ENCODE data around the gene PROSER3. TPM values are rescaled to one million over a fixed set of nuclear protein-coding genes. Genes with fewer than 3 reads are reported as not detected.

Gene PROSER3
- polyA plus RNA-seq, 1 experiment = 5.2 TPM

GRCh38 chr19:35713506-35713850 lies 44.5 kb upstream of the PROSER3 start:
- Histone ChIP-seq H3K27me3 (ENCODE audit: control insufficient read depth, insufficient read depth, low read length) (peaks cover 2% of the 10 kb centered on the region), H3K9me3 (ENCODE audit: control insufficient read depth, insufficient read depth, low read length) (no peaks in the 10 kb centered on the region; the same call in 1 of the 2 replicates), H3K4me3 (ENCODE audit: low read depth, low read length) (no peak overlapping the region), H3K27ac (ENCODE audit: low read depth, low read length) (no peak overlapping the region)
- CTCF ChIA-PET = no interaction called here
- no peak for DNase-seq (ENCODE audit: low read depth, low spot score)
- POLR2A ChIA-PET = no interaction called here
- no peak for TF ChIP-seq CTCF (IDR thresholded peaks at IDR 0.05; ENCODE audit: low read depth, low read length)

- no peak overlapping the region for H3K27ac ChIP-seq (ENCODE audit: low read depth, low read length)
- CTCF ChIA-PET = no interaction called here
- peaks cover 2% of the 10 kb centered on the region for H3K27me3 ChIP-seq (ENCODE audit: control insufficient read depth, insufficient read depth, low read length)
- TF ChIP-seq CTCF (IDR thresholded peaks at IDR 0.05; ENCODE audit: low read depth, low read length) = no peak
- POLR2A ChIA-PET = no interaction called here
- no peak for DNase-seq (ENCODE audit: low read depth, low spot score)
- H3K9me3 ChIP-seq (ENCODE audit: control insufficient read depth, insufficient read depth, low read length) = no peaks in the 10 kb centered on the region; the same call in 1 of the 2 replicates
- no peak overlapping the region for H3K4me3 ChIP-seq (ENCODE audit: low read depth, low read length)
These were observed 44.0 kb upstream of the PROSER3 start for GRCh38 chr19:35713904-35714495.

- no peak for DNase-seq (ENCODE audit: low read depth, low spot score)
- CTCF ChIA-PET = interaction anchor here (0.6 to 0.8 kb wide), 2 partner anchors 20 to 22 kb away, joined by 3 read pairs; no protein-coding TSS in a partner anchor
- TF ChIP-seq CTCF (IDR thresholded peaks at IDR 0.05; ENCODE audit: low read depth, low read length) = no peak
- Histone ChIP-seq H3K27ac (ENCODE audit: low read depth, low read length) (no peak overlapping the region), H3K9me3 (ENCODE audit: control insufficient read depth, insufficient read depth, low read length) (no peaks in the 10 kb centered on the region; the same call in 1 of the 2 replicates), H3K27me3 (ENCODE audit: control insufficient read depth, insufficient read depth, low read length) (peaks cover 2% of the 10 kb centered on the region), H3K4me3 (ENCODE audit: low read depth, low read length) (no peak overlapping the region)
- POLR2A ChIA-PET = no interaction called here
These were observed 43.2 kb upstream of the PROSER3 start for GRCh38 chr19:35714601-35715354.

GRCh38 chr19:35715355-35715809 lies 42.6 kb upstream of the PROSER3 start:
- Histone ChIP-seq H3K27ac (ENCODE audit: low read depth, low read length) (no peak overlapping the region), H3K27me3 (ENCODE audit: control insufficient read depth, insufficient read depth, low read length) (peaks cover 2% of the 10 kb centered on the region), H3K9me3 (ENCODE audit: control insufficient read depth, insufficient read depth, low read length) (no peaks in the 10 kb centered on the region; the same call in 1 of the 2 replicates), H3K4me3 (ENCODE audit: low read depth, low read length) (no peak overlapping the region)
- TF ChIP-seq CTCF (IDR thresholded peaks at IDR 0.05; ENCODE audit: low read depth, low read length) = no peak
- no peak for DNase-seq (ENCODE audit: low read depth, low spot score)
- ChIA-PET POLR2A (no interaction called here), CTCF (interaction anchor here (0.7 to 1.0 kb wide), 3 partner anchors 22 to 166 kb away, joined by 3 read pairs; no protein-coding TSS in a partner anchor)
